GM12878 (cell line): ENCODE data around the gene COL11A1. TPM values are rescaled to one million over a fixed set of nuclear protein-coding genes. Genes with fewer than 3 reads are reported as not detected.

Experiments
- ATAC-seq: fragments of 200-7000 bp; cut with Tn5 transposase; 3 replicates; pipeline ENCODE4 v1.9.1; 2020; ENCODE audit warnings: mild to moderate bottlenecking, moderate library complexity
- BruUV-seq: library from RNA; stranded (reverse); fragments of 400-500 nt; replicated peaks from 2 replicates; lab custom pipeline; 2021; lab: Mats Ljungman, UMichigan
- CTCF ChIA-PET: fragments of 300-600 bp; sonication (Branson Sonifier 250); formaldehyde crosslinking; extraction: SDS; loops from one replicate; lab custom pipeline; 2021; ENCODE audit warnings: inconsistent platforms; lab: Yijun Ruan, JAX
- POLR2A ChIA-PET: fragments of 350-600 bp; formaldehyde crosslinking; extraction: SDS; loops from one replicate; lab custom pipeline; 2021; ENCODE audit warnings: inconsistent platforms; lab: Charles Lee
- RAD21 ChIA-PET: fragments of 300-600 bp; sonication (Branson Sonifier 250); formaldehyde crosslinking; loops from one replicate; lab custom pipeline; 2023; ENCODE audit warnings: antibody characterized with exemption; ENCODE audit not compliant: unreplicated experiment; lab: Charles Lee
- SMC1A ChIA-PET: fragments of 300-600 bp; sonication (Branson Sonifier 250); formaldehyde crosslinking; loops from one replicate; lab custom pipeline; 2023; ENCODE audit not compliant: unreplicated experiment, uncharacterized antibody; lab: Charles Lee
- DNase-seq: peaks from one replicate; pipeline ENCODE4 v3.0.0-alpha.2; 2011; ENCODE audit warnings: low read depth, low spot score
- FAIRE-seq: peaks from 3 replicates; lab custom pipeline; 2011; peaks lifted over from hg19 to GRCh38; lab: Jason Lieb, UNC
- H2AFZ ChIP-seq: 2 replicates; pipeline ENCODE4 v1.6.0; 2011; ENCODE audit warnings: low read depth, low read length, control low read depth; ENCODE audit not compliant: control insufficient read depth
- H3K27ac ChIP-seq: 2 replicates; pipeline ENCODE4 v1.5.1; 2011; ENCODE audit warnings: control low read depth; ENCODE audit not compliant: control insufficient read depth, insufficient read depth
- H3K27me3 ChIP-seq, 2 experiments: replicated peaks in 1 of 2; 2 replicates each; pipeline versions ENCODE4 v1.6.0 to v1.6.1; 2011; ENCODE audit warnings: low read length in 1 of 2; ENCODE audit not compliant: control insufficient read depth in 2 of 2, insufficient read depth in 2 of 2
- H3K36me3 ChIP-seq, 2 experiments: 2 replicates each; pipeline ENCODE4 v1.5.1; 2011; ENCODE audit warnings: low read length in 1 of 2; ENCODE audit not compliant: control insufficient read depth in 2 of 2, insufficient read depth in 2 of 2
- H3K4me1 ChIP-seq: 2 replicates; pipeline ENCODE4 v1.6.1; 2011; ENCODE audit warnings: mild to moderate bottlenecking, low read length, moderate library complexity, mixed read lengths; ENCODE audit not compliant: control insufficient read depth, insufficient read depth
- H3K4me2 ChIP-seq: 2 replicates; pipeline ENCODE4 v1.6.0; 2011; ENCODE audit warnings: control low read depth; ENCODE audit not compliant: control insufficient read depth, insufficient read depth
- H3K4me3 ChIP-seq: fragments of 200-600 bp; sonication (generic); 2 replicates; pipeline ENCODE4 v1.5.1; 2016
- H3K79me2 ChIP-seq: 2 replicates; pipeline ENCODE4 v1.6.0; 2011; ENCODE audit warnings: low read length; ENCODE audit not compliant: control insufficient read depth, insufficient read depth
- H3K9ac ChIP-seq: 2 replicates; pipeline ENCODE4 v1.8.0; 2011; ENCODE audit warnings: low read length, control low read depth, mixed read lengths; ENCODE audit not compliant: control insufficient read depth, insufficient read depth
- H3K9me3 ChIP-seq: replicated peaks from 3 replicates; pipeline ENCODE4 v1.5.1; 2011; ENCODE audit warnings: mild to moderate bottlenecking, low read length; ENCODE audit not compliant: control insufficient read depth, insufficient read depth
- H4K20me1 ChIP-seq: 2 replicates; pipeline ENCODE4 v1.6.0; 2011; ENCODE audit not compliant: control insufficient read depth, insufficient read depth
- CREB1 ChIP-seq: IDR thresholded peaks from 2 replicates; pipeline ENCODE4 v1.6.1; 2012; ENCODE audit warnings: low read depth, mild to moderate bottlenecking, inconsistent platforms
- LARP7 ChIP-seq: fragments of 450-650 bp; IDR thresholded peaks from 2 replicates; pipeline ENCODE4 v1.6.1; 2017; ENCODE audit warnings: mild to moderate bottlenecking
- POLR2AphosphoS5 ChIP-seq: IDR thresholded peaks from 2 replicates; pipeline ENCODE4 v1.6.1; 2011; ENCODE audit warnings: mild to moderate bottlenecking, low read length, inconsistent platforms
- RCOR1 ChIP-seq: conservative IDR thresholded peaks from 2 replicates; pipeline ENCODE4 v1.6.1; 2012; ENCODE audit warnings: low read depth, low read length, improper control_type of control experiment
- ZSCAN29 ChIP-seq: fragments of 450-650 bp; IDR thresholded peaks from 2 replicates; pipeline ENCODE4 v1.6.1; 2017; ENCODE audit warnings: mild to moderate bottlenecking, moderate library complexity
- ZZZ3 ChIP-seq: IDR thresholded peaks from 2 replicates; pipeline ENCODE4 v1.6.1; 2011; ENCODE audit warnings: low read depth; ENCODE audit not compliant: control insufficient read depth, insufficient read length
- WGBS: methylation state at CpG from one replicate; pipeline ENCODE4 v1.1.6; 2016; ENCODE audit warnings: low lambda C conversion rate; ENCODE audit not compliant: insufficient replicate concordance, insufficient coverage; ENCODE audit errors: missing lambda C conversion rate; 5-methylcytosine and 5-hydroxymethylcytosine counted together
- in situ Hi-C: fragments of 300-500 bp; cut with MboI; formaldehyde crosslinking; loops from 9 replicates; pipeline ENCODE4 v1.14.3; 2018; ENCODE audit warnings: mixed read lengths
- intact Hi-C: fragments of 100-400 bp; cut with micrococcal nuclease; formaldehyde crosslinking; loops from one replicate; pipeline ENCODE4 v1.14.2; 2022; ENCODE audit not compliant: unreplicated experiment
- polyA plus RNA-seq, 11 experiments: library from polyadenylated mRNA; depleted of rRNA in 4 of 11; unstranded in 6 of 11; stranded (reverse) in 5 of 11; fragments of >200 nt; fragmentation: Nextera tagmentation in 4 of 11; fragmentation: Illumina TruSeq in 1 of 11; extraction: Ambion mirVana in 4 of 11; extraction: Trizol in 1 of 11; gene quantifications; 1 replicate in 1 of 11; 2 replicates in 10 of 11; pipeline versions ENCODE4 v1.2.1 to v1.2.3, GENCODE V29; 2011 to 2016; ENCODE audit warnings: inconsistent platforms in 2 of 11, missing spikeins in 2 of 11, low read depth in 1 of 11
- total RNA-seq, 4 experiments: library from RNA; depleted of rRNA in 3 of 4; stranded (reverse); fragments of >200 nt in 3 of 4; fragmentation: Illumina TruSeq in 1 of 4; extraction: Trizol in 1 of 4; gene quantifications; 2 replicates each; pipeline versions ENCODE4 v1.2.1 to v1.2.3, GENCODE V29; 2013 to 2021
- TF ChIP-seq, protein P1 (sequence below): fragments of 450-650 bp; IDR thresholded peaks from 2 replicates; pipeline ENCODE4 v1.6.1; 2017; ENCODE audit warnings: mild to moderate bottlenecking, low read depth, inconsistent platforms; ENCODE audit not compliant: poor library complexity, severe bottlenecking

COL11A1 gene
- total and polyA plus RNA-seq, 10 of the 15 experiments (the other 5 are each of a cell fraction or from before 2014, with no cell fraction given), result 0.11 TPM; not detected in 9

DNA sequence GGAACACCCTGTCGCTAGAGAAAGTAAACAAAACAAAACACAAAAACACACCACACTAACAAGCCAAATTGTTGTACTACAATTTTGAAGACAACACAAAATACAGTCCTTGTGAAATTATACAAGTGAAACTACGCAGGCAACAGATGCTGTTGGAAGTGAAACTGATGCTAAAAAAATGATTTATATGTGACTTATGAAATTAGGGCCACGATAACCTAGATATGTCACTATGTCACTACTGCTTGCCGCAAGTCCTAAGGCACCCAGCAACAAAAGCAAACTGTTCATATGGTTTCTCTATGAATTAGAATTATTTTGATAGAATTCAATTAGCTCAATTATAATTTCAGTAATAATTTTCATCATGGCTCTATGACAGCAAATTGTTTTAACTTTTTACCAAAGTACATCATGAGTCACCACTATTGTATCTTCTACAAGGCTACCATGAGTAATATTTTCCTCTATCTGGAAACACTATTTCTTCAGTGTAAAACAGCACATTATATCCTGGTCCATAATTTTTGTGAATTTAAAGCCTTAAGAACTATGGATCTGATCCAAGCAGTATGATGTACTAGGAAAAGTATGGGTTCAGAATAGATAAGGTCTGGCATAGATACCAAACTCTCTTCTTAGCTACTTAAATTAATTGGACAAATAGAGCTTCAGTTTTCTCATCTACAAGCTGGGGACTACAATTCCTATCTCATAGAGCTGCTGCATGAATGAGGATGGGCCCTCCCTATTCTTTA, 216.3 kb downstream of the COL11A1 start (continued):
- TF ChIP-seq LARP7 (no peak), ZSCAN29 (no peak), RCOR1 (no peak), ZZZ3 (no peak), POLR2AphosphoS5 (no peak), CREB1 (no peak)

DNA sequence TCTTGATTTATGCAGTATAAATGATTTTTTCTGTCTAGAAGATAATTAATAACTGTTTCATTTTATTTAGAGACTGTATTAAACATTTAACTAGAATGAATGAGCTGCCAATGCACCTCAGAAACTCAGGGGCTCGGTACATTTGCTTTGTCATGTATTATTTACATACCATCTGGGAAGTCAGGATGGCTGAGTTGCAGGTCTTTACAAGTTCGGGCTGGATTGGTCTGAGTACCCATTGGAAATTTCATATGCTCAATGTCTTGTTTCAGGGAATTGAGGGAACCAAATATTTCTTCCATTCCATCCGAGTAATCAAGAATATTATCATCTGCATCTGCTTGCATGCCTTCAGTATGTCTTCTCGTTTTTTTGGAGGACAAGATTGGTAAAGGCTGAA, 221.7 kb downstream of the COL11A1 start:
- DNase-seq (no peak), ATAC-seq (no peak)

More for the DNA sequence above, 221.7 kb downstream of the COL11A1 start:
- ChIA-PET POLR2A (no interaction called here), SMC1A (interaction anchor here (0.6 kb wide), 1 partner anchor 47 kb away, joined by 3 read pairs; no protein-coding TSS in a partner anchor), CTCF (interaction anchor here (0.7 kb wide), 1 partner anchor 1068 kb away, joined by 3 read pairs; no protein-coding TSS in a partner anchor), RAD21 (no interaction called here)
- no peak overlapping the region for H3K4me3 ChIP-seq
- H3K9me3 ChIP-seq, result no peaks in the 10 kb centered on the region
- in situ Hi-C loops, result no loop called here
- no TSS peak for BruUV-seq
- no peak overlapping the region for H3K27ac ChIP-seq
- intact Hi-C loops, result no loop called here
- H3K27me3 ChIP-seq, result no peaks in the 10 kb centered on the region
- no peaks in the 10 kb centered on the region for H3K79me2 ChIP-seq
- H3K4me2 ChIP-seq, result no peak overlapping the region
- no peak for FAIRE-seq
- H3K9ac ChIP-seq, result no peak overlapping the region
- TF ChIP-seq, protein P1, sequence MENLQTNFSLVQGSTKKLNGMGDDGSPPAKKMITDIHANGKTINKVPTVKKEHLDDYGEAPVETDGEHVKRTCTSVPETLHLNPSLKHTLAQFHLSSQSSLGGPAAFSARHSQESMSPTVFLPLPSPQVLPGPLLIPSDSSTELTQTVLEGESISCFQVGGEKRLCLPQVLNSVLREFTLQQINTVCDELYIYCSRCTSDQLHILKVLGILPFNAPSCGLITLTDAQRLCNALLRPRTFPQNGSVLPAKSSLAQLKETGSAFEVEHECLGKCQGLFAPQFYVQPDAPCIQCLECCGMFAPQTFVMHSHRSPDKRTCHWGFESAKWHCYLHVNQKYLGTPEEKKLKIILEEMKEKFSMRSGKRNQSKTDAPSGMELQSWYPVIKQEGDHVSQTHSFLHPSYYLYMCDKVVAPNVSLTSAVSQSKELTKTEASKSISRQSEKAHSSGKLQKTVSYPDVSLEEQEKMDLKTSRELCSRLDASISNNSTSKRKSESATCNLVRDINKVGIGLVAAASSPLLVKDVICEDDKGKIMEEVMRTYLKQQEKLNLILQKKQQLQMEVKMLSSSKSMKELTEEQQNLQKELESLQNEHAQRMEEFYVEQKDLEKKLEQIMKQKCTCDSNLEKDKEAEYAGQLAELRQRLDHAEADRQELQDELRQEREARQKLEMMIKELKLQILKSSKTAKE, result no peak
- no peak for TF ChIP-seq ZSCAN29
- WGBS, result 0% methylated on average over 4 of the region's 4 CpGs
- no peaks in the 10 kb centered on the region for H3K4me1 ChIP-seq
- H2AFZ ChIP-seq, result no peak overlapping the region
- no peaks in the 10 kb centered on the region for H4K20me1 ChIP-seq
- H3K36me3 ChIP-seq, result no peaks in the 10 kb centered on the region
